ENCODE results near the gene ACTN3.

DNA sequence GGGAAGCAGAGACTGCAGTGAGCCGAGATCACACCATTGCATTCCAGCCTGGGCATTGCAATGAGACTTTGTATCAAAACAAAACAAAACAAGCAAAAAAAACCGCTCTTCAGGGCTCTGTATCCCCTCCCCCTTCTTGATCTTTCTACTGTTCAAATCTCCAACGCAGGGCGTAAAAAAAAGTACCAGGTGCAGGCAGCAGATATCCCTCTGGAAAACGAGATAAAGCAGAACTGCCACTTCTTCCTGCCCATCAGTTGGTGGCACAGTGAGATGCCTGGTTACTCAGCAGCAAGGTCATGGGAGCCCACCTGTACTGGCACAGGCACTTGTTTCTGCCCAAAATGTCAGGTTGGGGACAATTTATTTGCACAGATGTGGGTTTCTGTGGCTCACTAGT, 57.5 kb downstream of the ACTN3 start:
- TF ChIP-seq CTCF (IDR thresholded peaks at IDR 0.05) (no peak), POLR2A (IDR thresholded peaks at IDR 0.05) (no peak), POLR2AphosphoS5 (IDR thresholded peaks at IDR 0.05) (no peak)
